HFFc6 (cell line): Measurements from ENCODE around the gene SP9. TPM values are rescaled to one million over a fixed set of nuclear protein-coding genes. Genes with fewer than 3 reads are reported as not detected.

Experiments
- DNase-seq: peaks from one replicate; pipeline ENCODE4 v3.0.0-alpha.2; 2018
- H3K27ac Mint-ChIP-seq: 2 replicates; pipeline ENCODE4 v1.8.0; 2020; ENCODE audit warnings: mild to moderate bottlenecking, mixed read lengths
- H3K27me3 Mint-ChIP-seq: 2 replicates; pipeline ENCODE4 v1.8.0; 2021; ENCODE audit warnings: mild to moderate bottlenecking, moderate library complexity, mixed read lengths; ENCODE audit not compliant: insufficient read depth
- H3K36me3 Mint-ChIP-seq: 2 replicates; pipeline ENCODE4 v1.8.0; 2021; ENCODE audit warnings: low read depth, mixed read lengths
- H3K4me1 Mint-ChIP-seq: 2 replicates; pipeline ENCODE4 v1.8.0; 2020; ENCODE audit warnings: low read depth, mixed read lengths
- H3K4me3 Mint-ChIP-seq: 2 replicates; pipeline ENCODE4 v1.8.0; 2020; ENCODE audit warnings: mild to moderate bottlenecking, moderate library complexity, mixed read lengths
- H3K9me3 Mint-ChIP-seq: 2 replicates; pipeline ENCODE4 v1.8.0; 2020; ENCODE audit warnings: mild to moderate bottlenecking, mixed read lengths
- CTCF ChIP-seq: fragments of 200-600 bp; sonication (generic); IDR thresholded peaks from 2 replicates; pipeline ENCODE4 v1.5.0; 2021; ENCODE audit warnings: antibody characterized with exemption, mild to moderate bottlenecking
- total RNA-seq, 6 experiments: library from RNA; stranded (reverse); fragmentation: NEBNext Ultra II Directional; extraction: Animal tissue kit (Norgen Biotek cat#: 25700); gene quantifications; 2 replicates in 1 of 6; 3 replicates in 5 of 6; pipeline ENCODE4 v1.2.3, GENCODE V29; 2021

Gene SP9
- total RNA-seq, 6 experiments from 2014 or later, result not detected

- H3K9me3 Mint-ChIP-seq, result peaks cover 5% of the 10 kb centered on the region
- H3K27ac Mint-ChIP-seq, result no peak overlapping the region
- no peak for DNase-seq
- TF ChIP-seq CTCF, result no peak
- peaks cover 4% of the 10 kb centered on the region; the same call in 1 of the 2 replicates for H3K36me3 Mint-ChIP-seq
- peaks cover 38% of the 10 kb centered on the region for H3K4me1 Mint-ChIP-seq
- H3K4me3 Mint-ChIP-seq, result peak overlapping the region; percentile 80
- H3K27me3 Mint-ChIP-seq, result peaks cover 52% of the 10 kb centered on the region
These were observed 5.9 kb downstream of the SP9 start for GRCh38 chr2:174340400-174341292.

- H3K27ac Mint-ChIP-seq, result no peak overlapping the region
- H3K36me3 Mint-ChIP-seq, result peaks cover 4% of the 10 kb centered on the region; the same call in 1 of the 2 replicates
- H3K4me1 Mint-ChIP-seq, result peaks cover 37% of the 10 kb centered on the region
- peak; percentile 97 for TF ChIP-seq CTCF
- H3K9me3 Mint-ChIP-seq, result peaks cover 5% of the 10 kb centered on the region
- H3K4me3 Mint-ChIP-seq, result peak overlapping the region; percentile 80
- peaks cover 49% of the 10 kb centered on the region for H3K27me3 Mint-ChIP-seq
- peak; percentile 82 for DNase-seq
These were observed 6.7 kb downstream of the SP9 start for GRCh38 chr2:174341293-174341994.

- Mint-ChIP-seq H3K27me3 (peaks cover 46% of the 10 kb centered on the region), H3K9me3 (peaks cover 5% of the 10 kb centered on the region), H3K27ac (no peak overlapping the region), H3K4me1 (peaks cover 37% of the 10 kb centered on the region), H3K4me3 (peak overlapping the region; percentile 80), H3K36me3 (peaks cover 4% of the 10 kb centered on the region; the same call in 1 of the 2 replicates)
- DNase-seq, result no peak
- no peak for TF ChIP-seq CTCF
These were observed 7.4 kb downstream of the SP9 start for GRCh38 chr2:174341995-174342685.

GRCh38 chr2:174342686-174343342 is 8.1 kb downstream of the SP9 start:
- no peak overlapping the region; the same call in 1 of the 2 replicates for H3K4me3 Mint-ChIP-seq

More at GRCh38 chr2:174342686-174343342, 8.1 kb downstream of the SP9 start:
- Mint-ChIP-seq H3K4me1 (peaks cover 34% of the 10 kb centered on the region), H3K27ac (no peak overlapping the region), H3K9me3 (peaks cover 2% of the 10 kb centered on the region), H3K27me3 (peaks cover 43% of the 10 kb centered on the region), H3K36me3 (peaks cover under 1% of the 10 kb centered on the region; the same call in 1 of the 2 replicates)
- no peak for TF ChIP-seq CTCF
- DNase-seq, result no peak
